H1 (cell line): ENCODE results near the gene RADX. TPM values are rescaled to one million over a fixed set of nuclear protein-coding genes. Genes with fewer than 3 reads are reported as not detected.

Experiments used
- CTCF ChIA-PET: fragments of 300-600 bp; sonication (Branson Sonifier 250); formaldehyde crosslinking; loops from one replicate; lab custom pipeline; 2021; ENCODE audit not compliant: partially characterized antibody; lab: Charles Lee
- POLR2A ChIA-PET: fragments of 300-600 bp; sonication (Branson Sonifier 250); formaldehyde crosslinking; loops from one replicate; lab custom pipeline; 2021; ENCODE audit warnings: inconsistent platforms; ENCODE audit not compliant: partially characterized antibody; lab: Charles Lee
- DNase-seq, 2 experiments: peaks; one replicate each; pipeline versions ENCODE4 v3.0.0 to v3.0.0-alpha.2; 2010 to 2022; ENCODE audit warnings: low spot score in 2 of 2, low read depth in 1 of 2, mixed read lengths in 1 of 2
- FAIRE-seq: peaks from 2 replicates; lab custom pipeline; 2011; peaks lifted over from hg19 to GRCh38; lab: Jason Lieb, UNC
- H2AFZ ChIP-seq: 2 replicates; pipeline ENCODE4 v1.8.1; 2012; ENCODE audit warnings: low read length, inconsistent platforms
- H2AK5ac ChIP-seq: 2 replicates; pipeline ENCODE4 v1.6.1; 2013; ENCODE audit warnings: low read depth, low read length
- H2BK120ac ChIP-seq: replicated peaks from 2 replicates; pipeline ENCODE3; 2013; ENCODE audit warnings: low read depth, low read length, inconsistent platforms
- H2BK12ac ChIP-seq: 2 replicates; pipeline ENCODE4 v1.6.1; 2013; ENCODE audit warnings: low read depth, low read length
- H2BK15ac ChIP-seq: 2 replicates; pipeline ENCODE4 v1.6.1; 2013; ENCODE audit warnings: low read length
- H2BK20ac ChIP-seq: 2 replicates; pipeline ENCODE4 v1.6.1; 2013; ENCODE audit warnings: low read length
- H2BK5ac ChIP-seq: 2 replicates; pipeline ENCODE4 v1.6.1; 2013; ENCODE audit warnings: low read depth, low read length
- H3K14ac ChIP-seq: 2 replicates; pipeline ENCODE4 v1.6.1; 2013; ENCODE audit warnings: inconsistent platforms; ENCODE audit not compliant: insufficient read length
- H3K18ac ChIP-seq: 2 replicates; pipeline ENCODE4 v1.6.1; 2013; ENCODE audit warnings: low read length; ENCODE audit errors: extremely low read depth
- H3K23ac ChIP-seq: 2 replicates; pipeline ENCODE4 v1.6.1; 2013; ENCODE audit warnings: inconsistent platforms; ENCODE audit not compliant: insufficient read length
- H3K23me2 ChIP-seq: 2 replicates; pipeline ENCODE4 v1.6.1; 2013; ENCODE audit warnings: low read depth, low read length
- H3K27ac ChIP-seq: 2 replicates; pipeline ENCODE4 v1.6.1; 2011; ENCODE audit warnings: low read depth, low read length, inconsistent platforms
- H3K27me3 ChIP-seq, 4 experiments: replicated peaks in 1 of 4; 1 replicate in 1 of 4; 2 replicates in 3 of 4; pipeline versions ENCODE4 v1.6.1 to v1.8.1; 2011 to 2013; ENCODE audit warnings: low read length in 3 of 4, mild to moderate bottlenecking in 3 of 4, inconsistent platforms in 2 of 4, mixed read lengths in 2 of 4, moderate library complexity in 1 of 4; ENCODE audit not compliant: control insufficient read depth in 3 of 4, insufficient read depth in 3 of 4; ENCODE audit errors: extremely low read depth in 1 of 4
- H3K36me3 ChIP-seq, 4 experiments: 2 replicates each; pipeline versions ENCODE4 v1.6.1 to v1.8.1; 2011 to 2013; ENCODE audit warnings: mild to moderate bottlenecking in 4 of 4, low read length in 3 of 4, moderate library complexity in 2 of 4, control low read depth in 1 of 4, inconsistent platforms in 1 of 4; ENCODE audit not compliant: insufficient read depth in 4 of 4, control insufficient read depth in 2 of 4
- H3K4ac ChIP-seq: replicated peaks from 2 replicates; pipeline ENCODE3; 2013; ENCODE audit warnings: low read length, low read depth, mixed read lengths, inconsistent platforms; ENCODE audit not compliant: insufficient read length
- H3K4me1 ChIP-seq, 4 experiments: replicated peaks in 1 of 4; 1 replicate in 1 of 4; 2 replicates in 3 of 4; pipeline versions ENCODE4 v1.6.1 to v1.8.1; 2011 to 2013; ENCODE audit warnings: low read length in 3 of 4, inconsistent platforms in 2 of 4, mixed read lengths in 1 of 4; ENCODE audit not compliant: insufficient read depth in 4 of 4, control insufficient read depth in 3 of 4
- H3K4me2 ChIP-seq, 2 experiments: 2 replicates each; pipeline versions ENCODE4 v1.6.1 to v1.8.1; 2011 to 2013; ENCODE audit warnings: low read depth in 2 of 2, low read length in 2 of 2, control low read depth in 1 of 2, inconsistent platforms in 1 of 2, mild to moderate bottlenecking in 1 of 2; ENCODE audit not compliant: insufficient read depth in 1 of 2
- H3K4me3 ChIP-seq, 4 experiments: fragments of 200-600, 300-600 bp in 1 of 4; sonication (generic), shearing (Covaris generic), sonication (Bioruptor Twin) in 1 of 4; 2 replicates each; pipeline versions ENCODE4 v1.5.1 to v1.8.1; 2011 to 2016; ENCODE audit warnings: low read length in 4 of 4, low read depth in 3 of 4, control low read depth in 2 of 4, inconsistent platforms in 2 of 4, mild to moderate bottlenecking in 2 of 4, mixed read lengths in 1 of 4, moderate library complexity in 1 of 4; ENCODE audit not compliant: insufficient read depth in 2 of 4; ENCODE audit errors: extremely low read depth in 1 of 4
- H3K56ac ChIP-seq: replicated peaks from 2 replicates; pipeline ENCODE3; 2013; ENCODE audit warnings: low read depth, mild to moderate bottlenecking, mixed read lengths, low read length, inconsistent platforms; ENCODE audit not compliant: insufficient read length
- H3K79me1 ChIP-seq: 2 replicates; pipeline ENCODE4 v1.6.1; 2013; ENCODE audit warnings: low read depth, low read length, control low read depth
- H3K79me2 ChIP-seq, 2 experiments: 2 replicates each; pipeline versions ENCODE4 v1.6.1 to v1.8.1; 2012 to 2013; ENCODE audit warnings: low read length in 2 of 2, mild to moderate bottlenecking in 2 of 2, inconsistent platforms in 1 of 2; ENCODE audit not compliant: insufficient read depth in 2 of 2, control insufficient read depth in 1 of 2
- H3K9ac ChIP-seq, 4 experiments: replicated peaks in 1 of 4; 1 replicate in 1 of 4; 2 replicates in 3 of 4; pipeline versions ENCODE4 v1.6.1 to v1.8.1; 2011 to 2013; ENCODE audit warnings: low read depth in 3 of 4, low read length in 3 of 4, control low read depth in 2 of 4, mild to moderate bottlenecking in 2 of 4, moderate library complexity in 2 of 4, inconsistent platforms in 1 of 4; ENCODE audit errors: extremely low read depth in 1 of 4
- H3K9me3 ChIP-seq, 2 experiments: 2 replicates each; pipeline versions ENCODE4 v1.6.1 to v1.8.1; 2012 to 2013; ENCODE audit warnings: mild to moderate bottlenecking in 2 of 2, moderate library complexity in 2 of 2, control low read depth in 1 of 2, inconsistent platforms in 1 of 2, low read depth in 1 of 2, low read length in 1 of 2, mixed read lengths in 1 of 2; ENCODE audit not compliant: insufficient read depth in 2 of 2
- H4K20me1 ChIP-seq, 2 experiments: replicated peaks in 1 of 2; 2 replicates each; pipeline versions ENCODE3 to v1.8.1; 2011 to 2013; ENCODE audit warnings: inconsistent platforms in 2 of 2, low read length in 2 of 2, mild to moderate bottlenecking in 1 of 2; ENCODE audit not compliant: insufficient read depth in 2 of 2, control insufficient read depth in 1 of 2
- H4K5ac ChIP-seq: 2 replicates; pipeline ENCODE4 v1.6.1; 2013; ENCODE audit warnings: low read length, low read depth, mixed read lengths, inconsistent platforms; ENCODE audit not compliant: insufficient read length
- H4K8ac ChIP-seq: 2 replicates; pipeline ENCODE4 v1.8.0; 2013; ENCODE audit warnings: mild to moderate bottlenecking, moderate library complexity, low read length, inconsistent platforms; ENCODE audit not compliant: insufficient read depth; ENCODE audit errors: extremely low read depth
- H4K91ac ChIP-seq: replicated peaks from 2 replicates; pipeline ENCODE3; 2013; ENCODE audit warnings: low read length, mixed read lengths, inconsistent platforms; ENCODE audit not compliant: insufficient read length
- WGBS, 2 experiments: shearing (Covaris generic) in 1 of 2; methylation state at CpG; one replicate each; pipeline versions ENCODE4 v1.1.6 to v1.1.7; 2013 to 2015; ENCODE audit warnings: low lambda C conversion rate in 2 of 2, mixed read lengths in 2 of 2, inconsistent platforms in 1 of 2, low coverage in 1 of 2, missing lambda C conversion rate in 1 of 2; ENCODE audit not compliant: insufficient replicate concordance in 2 of 2, insufficient coverage in 1 of 2, insufficient read length in 1 of 2; ENCODE audit errors: extremely low coverage in 1 of 2, missing lambda C conversion rate in 1 of 2; 5-methylcytosine and 5-hydroxymethylcytosine counted together
- polyA plus RNA-seq, 7 experiments: library from polyadenylated mRNA; depleted of rRNA in 3 of 7; stranded (reverse) in 5 of 7; unstranded in 2 of 7; fragments of >200 nt in 5 of 7; fragments of 200-250 nt in 2 of 7; gene quantifications; 1 replicate in 5 of 7; 2 replicates in 1 of 7; 4 replicates in 1 of 7; pipeline versions ENCODE4 v1.2.1 to v1.2.3, GENCODE V29; 2011 to 2013; ENCODE audit warnings: missing spikeins in 2 of 7, mixed read lengths in 2 of 7
- total RNA-seq: library from RNA; stranded (reverse); fragmentation: NEBNext Ultra II Directional; extraction: Animal tissue kit (Norgen Biotek cat#: 25700); gene quantifications from 2 replicates; pipeline ENCODE4 v1.2.1, GENCODE V29; 2021
- TF ChIP-seq, protein P1 (sequence below), 3 experiments: IDR thresholded peaks; 1 replicate in 2 of 3; 2 replicates in 1 of 3; pipeline versions ENCODE4 v1.5.1 to v1.6.1; 2011; ENCODE audit warnings: low read length in 3 of 3, mild to moderate bottlenecking in 3 of 3, inconsistent platforms in 2 of 3, low read depth in 1 of 3, moderate library complexity in 1 of 3; ENCODE audit not compliant: insufficient read depth in 1 of 3; ENCODE audit errors: control extremely low read depth in 1 of 3

RADX gene
- total and polyA plus RNA-seq, 2 of the 8 experiments (the other 6 are each of a cell fraction or from before 2014, with no cell fraction given) = 1.7 to 4.5 TPM

DNA sequence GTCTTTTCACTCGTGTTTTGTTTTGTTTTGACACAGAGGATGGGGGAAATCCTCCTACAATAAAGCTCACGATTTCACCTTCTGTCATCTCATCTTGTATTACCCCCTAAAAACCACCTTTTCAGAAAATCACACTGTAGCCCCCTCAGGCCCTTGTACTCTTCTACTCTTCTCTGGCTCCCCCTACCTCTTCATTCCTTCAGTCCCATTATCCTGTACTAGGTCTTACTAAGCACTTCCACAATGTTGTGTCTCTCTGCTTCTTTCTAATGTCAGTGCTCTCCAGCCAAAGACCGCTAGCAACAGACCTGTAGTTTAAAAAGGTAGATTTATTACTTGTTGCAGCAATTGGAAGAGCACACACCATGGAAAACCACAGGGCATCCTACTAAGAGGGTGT is 84.7 kb downstream of the RADX start:
- Histone ChIP-seq H3K14ac (no peak overlapping the region), H2BK120ac (no peak overlapping the region), H3K23me2 (no peaks in the 10 kb centered on the region), H3K9me3 (no peaks in the 10 kb centered on the region), H3K23ac (no peak overlapping the region), H3K27me3 (no peaks in the 10 kb centered on the region), H2BK12ac (no peak overlapping the region), H4K8ac (no peak overlapping the region), H2BK15ac (no peak overlapping the region), H2BK20ac (no peak overlapping the region), H3K18ac (no peak overlapping the region), H3K56ac (no peak overlapping the region), H2BK5ac (no peak overlapping the region), H3K4me2 (no peak overlapping the region), H3K4ac (no peak overlapping the region), H3K27ac (no peak overlapping the region), H4K91ac (no peak overlapping the region), H3K9ac (no peak overlapping the region), H2AK5ac (no peak overlapping the region), H3K79me1 (no peaks in the 10 kb centered on the region), H4K20me1 (no peaks in the 10 kb centered on the region), H3K36me3 (no peaks in the 10 kb centered on the region), H3K4me3 (no peak overlapping the region), H2AFZ (peak overlapping the region; percentile 88), H3K4me1 (no peaks in the 10 kb centered on the region), H3K79me2 (no peaks in the 10 kb centered on the region), H4K5ac (no peak overlapping the region)
- POLR2A ChIA-PET = no interaction called here
- peak; percentile 91 for FAIRE-seq
- DNase-seq = no peak
- CTCF ChIA-PET = interaction anchor here (0.6 to 1.1 kb wide), 3 partner anchors 129 to 484 kb away, joined by 3 to 4 read pairs (median 3); no protein-coding TSS in a partner anchor
- WGBS, 2 experiments = 66% methylated on average over 2 of the region's 3 CpGs; no CpG with 5 or more reads in 1 of the 2 experiments
- TF ChIP-seq, protein P1, sequence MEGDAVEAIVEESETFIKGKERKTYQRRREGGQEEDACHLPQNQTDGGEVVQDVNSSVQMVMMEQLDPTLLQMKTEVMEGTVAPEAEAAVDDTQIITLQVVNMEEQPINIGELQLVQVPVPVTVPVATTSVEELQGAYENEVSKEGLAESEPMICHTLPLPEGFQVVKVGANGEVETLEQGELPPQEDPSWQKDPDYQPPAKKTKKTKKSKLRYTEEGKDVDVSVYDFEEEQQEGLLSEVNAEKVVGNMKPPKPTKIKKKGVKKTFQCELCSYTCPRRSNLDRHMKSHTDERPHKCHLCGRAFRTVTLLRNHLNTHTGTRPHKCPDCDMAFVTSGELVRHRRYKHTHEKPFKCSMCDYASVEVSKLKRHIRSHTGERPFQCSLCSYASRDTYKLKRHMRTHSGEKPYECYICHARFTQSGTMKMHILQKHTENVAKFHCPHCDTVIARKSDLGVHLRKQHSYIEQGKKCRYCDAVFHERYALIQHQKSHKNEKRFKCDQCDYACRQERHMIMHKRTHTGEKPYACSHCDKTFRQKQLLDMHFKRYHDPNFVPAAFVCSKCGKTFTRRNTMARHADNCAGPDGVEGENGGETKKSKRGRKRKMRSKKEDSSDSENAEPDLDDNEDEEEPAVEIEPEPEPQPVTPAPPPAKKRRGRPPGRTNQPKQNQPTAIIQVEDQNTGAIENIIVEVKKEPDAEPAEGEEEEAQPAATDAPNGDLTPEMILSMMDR (IDR thresholded peaks at IDR 0.05; ENCODE audit: control extremely low read depth in 1 of 3, insufficient read depth in 1 of 3, low read depth in 1 of 3, low read length in 3 of 3) = no peak
